Measurements from ENCODE around the gene RNASE8. TPM values are rescaled to one million over a fixed set of nuclear protein-coding genes. Genes with fewer than 3 reads are reported as not detected.

RNASE8 gene
- total and polyA plus RNA-seq, 4 experiments from 2014 or later, result not detected

DNA sequence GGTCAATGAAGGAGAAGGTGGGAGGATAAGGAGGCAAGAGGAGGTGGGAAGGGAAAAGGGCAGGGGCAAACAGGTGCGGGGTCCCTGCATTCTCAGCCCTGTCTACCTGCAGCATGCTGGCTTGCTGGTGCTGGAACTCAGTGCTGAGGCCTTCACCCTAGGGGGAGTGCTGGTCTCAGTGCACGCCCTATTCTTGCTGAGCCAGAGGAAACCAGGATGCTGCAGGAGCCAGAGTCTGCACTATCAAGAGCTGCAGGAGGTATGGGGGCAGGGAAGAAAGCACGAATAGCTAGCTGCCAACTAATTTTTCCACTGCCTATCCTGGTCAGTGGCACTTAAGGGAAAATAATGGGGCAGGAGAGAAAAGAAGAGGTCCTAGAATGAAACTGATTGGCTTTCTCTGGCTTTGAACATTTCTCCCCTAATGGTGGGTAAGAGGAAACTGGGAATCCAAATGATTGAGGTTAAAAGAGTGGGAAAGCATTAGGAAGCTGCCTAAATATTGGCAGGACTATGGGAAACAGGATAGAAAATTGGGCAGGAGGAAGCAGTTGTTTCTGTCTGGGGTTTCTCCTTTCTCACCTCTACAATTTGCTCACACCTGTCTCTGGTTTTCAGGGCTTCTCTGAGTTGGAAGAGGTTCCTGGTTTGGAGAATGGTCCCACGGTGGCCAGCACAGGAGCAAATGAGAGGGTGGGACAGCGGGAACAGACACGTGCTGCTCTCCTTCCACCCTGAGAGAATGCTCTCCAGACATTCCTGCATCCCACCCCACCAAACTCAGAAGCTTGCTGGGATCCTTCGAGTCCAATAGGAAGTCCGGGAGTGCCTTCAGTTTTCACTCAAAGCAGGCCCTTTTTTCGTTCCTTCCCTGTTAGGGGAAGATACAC, 45.1 kb downstream of the RNASE8 start:
- H3K27me3 ChIP-seq (ENCODE audit: insufficient read depth, low read length), result no peaks in the 10 kb centered on the region
- peak overlapping the region; percentile 90 for H3K27ac ChIP-seq (ENCODE audit: low read depth, low read length)
- DNase-seq, result no peak
- H3K4me1 ChIP-seq (ENCODE audit: insufficient read depth, low read length), result peaks cover 32% of the 10 kb centered on the region
- Mint-ChIP-seq H3K4me3 (peak overlapping the region in 7 of 8 donors; percentile 85 to 94 (median 91)), H3K9me3 (no peaks in the 10 kb centered on the region), H3K36me3 (peaks cover 0 to 6% of the 10 kb centered on the region in 2 donors), H3K27ac (peak overlapping the region; percentile 91 to 99 (median 97)), H3K4me1 (peaks cover 16 to 44% (median 25%) of the 10 kb centered on the region in 4 donors), H3K27me3 (no peaks in the 10 kb centered on the region)
- POLR2A ChIA-PET (ENCODE audit: partially characterized antibody), result interaction anchor here (1.1 to 4.8 kb wide), 12 partner anchors 9 to 641 kb away, joined by 3 to 82 read pairs (median 6); partner anchors contain the start of genes ARHGEF40, PIP4P1 and RNASE4
- H3K36me3 ChIP-seq (ENCODE audit: insufficient read depth, low read length), result no peaks in the 10 kb centered on the region
- peak overlapping the region; percentile 96 for H3K4me3 ChIP-seq (ENCODE audit: low read length in 2 of 2)
- CTCF ChIA-PET (ENCODE audit: partially characterized antibody), result interaction anchor here (0.7 to 13.9 kb wide), 12 partner anchors 8 to 408 kb away, joined by 3 to 399 read pairs (median 20); partner anchors contain the start of genes ARHGEF40 and METTL3
- no peaks in the 10 kb centered on the region for H3K9me3 ChIP-seq (ENCODE audit: control insufficient read depth in 1 of 2, low read length in 2 of 2)
- intact Hi-C loops (cut with micrococcal nuclease), result loop anchor here (1.0 to 5.0 kb wide), 3 partner anchors 113 to 760 kb away; partner anchors contain the start of genes METTL17 and PARP2

DNA sequence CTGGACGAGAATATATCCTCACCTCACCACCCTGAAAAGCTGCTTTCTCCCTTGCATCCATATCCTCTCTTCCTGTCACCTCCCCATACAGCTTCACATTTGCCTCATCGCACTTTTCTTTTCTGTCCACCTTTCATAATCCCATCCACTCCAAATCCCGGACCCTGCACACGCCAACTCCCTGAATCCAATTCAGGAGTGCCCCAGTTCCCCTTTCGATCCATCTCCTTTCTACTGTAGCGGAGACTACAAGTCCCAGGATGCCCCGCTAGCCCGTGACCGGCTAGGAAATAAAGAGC, 45.7 kb downstream of the RNASE8 start:
- intact Hi-C loops (cut with micrococcal nuclease), result loop anchor here (1.0 to 5.0 kb wide), 3 partner anchors 114 to 761 kb away; partner anchors contain the start of genes METTL17 and PARP2
- CTCF ChIA-PET (ENCODE audit: partially characterized antibody), result interaction anchor here (0.9 to 13.9 kb wide), 14 partner anchors 9 to 407 kb away, joined by 3 to 399 read pairs (median 12); partner anchors contain the start of genes ARHGEF40 and METTL3

GRCh38 chr14:21103710-21104447, 46.3 kb downstream of the RNASE8 start:
- peaks cover 29% of the 10 kb centered on the region for H3K4me1 ChIP-seq (ENCODE audit: insufficient read depth, low read length)
- peaks cover 0 to 3% of the 10 kb centered on the region in 2 donors for H3K36me3 Mint-ChIP-seq
- H3K36me3 ChIP-seq (ENCODE audit: insufficient read depth, low read length), result no peaks in the 10 kb centered on the region
- peak; percentile 92 to 95 (median 95) for DNase-seq
- peak overlapping the region; percentile 96 for H3K4me3 ChIP-seq (ENCODE audit: low read length in 2 of 2)
- no peaks in the 10 kb centered on the region for H3K9me3 ChIP-seq (ENCODE audit: control insufficient read depth in 1 of 2, low read length in 2 of 2)
- H3K27me3 Mint-ChIP-seq, result no peaks in the 10 kb centered on the region
- H3K27me3 ChIP-seq (ENCODE audit: insufficient read depth, low read length), result no peaks in the 10 kb centered on the region
- H3K4me3 Mint-ChIP-seq, result peak overlapping the region; percentile 85 to 94 (median 90)
- peaks cover 15 to 40% (median 23%) of the 10 kb centered on the region in 4 donors for H3K4me1 Mint-ChIP-seq
- CTCF ChIA-PET (ENCODE audit: partially characterized antibody), result interaction anchor here (1.0 to 13.9 kb wide), 29 partner anchors 9 to 407 kb away, joined by 3 to 399 read pairs (median 6); partner anchors contain the start of genes ARHGEF40, METTL3, NDRG2 and RNASE13
- POLR2A ChIA-PET (ENCODE audit: partially characterized antibody), result interaction anchor here (0.8 to 4.8 kb wide), 21 partner anchors 10 to 643 kb away, joined by 3 to 82 read pairs (median 4); partner anchors contain the start of genes ARHGEF40, METTL3, NDRG2 and PIP4P1
- H3K27ac ChIP-seq (ENCODE audit: low read depth, low read length), result peak overlapping the region; percentile 90
- H3K27ac Mint-ChIP-seq, result peak overlapping the region; percentile 91 to 99 (median 97)
- H3K9me3 Mint-ChIP-seq, result no peaks in the 10 kb centered on the region
- intact Hi-C loops (cut with micrococcal nuclease), result loop anchor here (1.0 to 5.0 kb wide), 7 partner anchors 12 to 761 kb away; partner anchors contain the start of genes METTL17 and PARP2

More for the DNA sequence above, 45.7 kb downstream of the RNASE8 start:
- Histone ChIP-seq H3K4me3 (ENCODE audit: low read length in 2 of 2) (peak overlapping the region; percentile 96), H3K27ac (ENCODE audit: low read depth, low read length) (peak overlapping the region; percentile 90), H3K36me3 (ENCODE audit: insufficient read depth, low read length) (no peaks in the 10 kb centered on the region), H3K9me3 (ENCODE audit: control insufficient read depth in 1 of 2, low read length in 2 of 2) (no peaks in the 10 kb centered on the region), H3K4me1 (ENCODE audit: insufficient read depth, low read length) (peaks cover 32% of the 10 kb centered on the region), H3K27me3 (ENCODE audit: insufficient read depth, low read length) (no peaks in the 10 kb centered on the region)
- Mint-ChIP-seq H3K4me3 (peak overlapping the region; percentile 85 to 94 (median 90)), H3K9me3 (no peaks in the 10 kb centered on the region), H3K27me3 (no peaks in the 10 kb centered on the region), H3K4me1 (peaks cover 16 to 44% (median 25%) of the 10 kb centered on the region in 4 donors), H3K36me3 (peaks cover 0 to 6% of the 10 kb centered on the region in 2 donors), H3K27ac (peak overlapping the region; percentile 91 to 99 (median 97))
- DNase-seq, result no peak
- POLR2A ChIA-PET (ENCODE audit: partially characterized antibody), result interaction anchor here (0.9 to 4.8 kb wide), 15 partner anchors 10 to 642 kb away, joined by 3 to 82 read pairs (median 4); partner anchors contain the start of genes ARHGEF40, METTL3, NDRG2 and PIP4P1

- H3K4me1 Mint-ChIP-seq, result peaks cover 9 to 34% (median 17%) of the 10 kb centered on the region in 4 donors
- peak overlapping the region; percentile 91 to 99 (median 97) for H3K27ac Mint-ChIP-seq
- Histone ChIP-seq H3K36me3 (ENCODE audit: insufficient read depth, low read length) (no peaks in the 10 kb centered on the region), H3K4me3 (ENCODE audit: low read length in 2 of 2) (peak overlapping the region; percentile 96), H3K9me3 (ENCODE audit: control insufficient read depth in 1 of 2, low read length in 2 of 2) (no peaks in the 10 kb centered on the region), H3K27ac (ENCODE audit: low read depth, low read length) (peak overlapping the region; percentile 90), H3K27me3 (ENCODE audit: insufficient read depth, low read length) (no peaks in the 10 kb centered on the region), H3K4me1 (ENCODE audit: insufficient read depth, low read length) (peaks cover 22% of the 10 kb centered on the region)
- ChIA-PET CTCF (ENCODE audit: partially characterized antibody) (interaction anchor here (1.0 to 13.9 kb wide), 30 partner anchors 9 to 333 kb away, joined by 3 to 399 read pairs (median 6); partner anchors contain the start of genes ARHGEF40, NDRG2 and RNASE13), POLR2A (ENCODE audit: partially characterized antibody) (interaction anchor here (0.7 to 4.8 kb wide), 16 partner anchors 11 to 422 kb away, joined by 3 to 82 read pairs (median 4); partner anchors contain the start of genes ARHGEF40, METTL3, NDRG2 and RNASE4)
- H3K9me3 Mint-ChIP-seq, result no peaks in the 10 kb centered on the region
- H3K36me3 Mint-ChIP-seq, result peaks cover 0 to 1% of the 10 kb centered on the region in 2 donors
- intact Hi-C loops (cut with micrococcal nuclease), result loop anchor here (1.0 to 5.0 kb wide), 5 partner anchors 12 to 247 kb away; no protein-coding TSS in a partner anchor
- peak; percentile 62 to 73 (median 66) for DNase-seq
- H3K4me3 Mint-ChIP-seq, result peak overlapping the region; percentile 85 to 94 (median 90)
- no peaks in the 10 kb centered on the region for H3K27me3 Mint-ChIP-seq
These were observed 46.9 kb downstream of the RNASE8 start for GRCh38 chr14:21104448-21105060.

GRCh38 chr14:21105095-21105494, 47.5 kb downstream of the RNASE8 start:
- H3K9me3 Mint-ChIP-seq, result no peaks in the 10 kb centered on the region
- ChIA-PET CTCF (ENCODE audit: partially characterized antibody) (interaction anchor here (1.0 to 13.9 kb wide), 26 partner anchors 8 to 332 kb away, joined by 3 to 399 read pairs (median 8); partner anchors contain the start of genes ARHGEF40, NDRG2 and RNASE13), POLR2A (ENCODE audit: partially characterized antibody) (interaction anchor here (0.7 to 4.8 kb wide), 12 partner anchors 11 to 421 kb away, joined by 3 to 82 read pairs (median 6); partner anchors contain the start of genes ARHGEF40 and RNASE4)
- no peak for DNase-seq
- H3K9me3 ChIP-seq (ENCODE audit: control insufficient read depth in 1 of 2, low read length in 2 of 2), result no peaks in the 10 kb centered on the region
- no peak overlapping the region for H3K4me3 ChIP-seq (ENCODE audit: low read length in 2 of 2)
- H3K27me3 Mint-ChIP-seq, result no peaks in the 10 kb centered on the region
- H3K27ac Mint-ChIP-seq, result peak overlapping the region in 3 of 7 donors; percentile 97 to 99 (median 98)
- H3K36me3 ChIP-seq (ENCODE audit: insufficient read depth, low read length), result no peaks in the 10 kb centered on the region
- intact Hi-C loops (cut with micrococcal nuclease), result no loop called here
- peaks cover 9 to 32% (median 16%) of the 10 kb centered on the region in 4 donors for H3K4me1 Mint-ChIP-seq
- peaks cover 0 to 1% of the 10 kb centered on the region in 2 donors for H3K36me3 Mint-ChIP-seq
- H3K4me3 Mint-ChIP-seq, result peak overlapping the region in 1 of 8 donors; percentile 92
- peak overlapping the region; percentile 90 for H3K27ac ChIP-seq (ENCODE audit: low read depth, low read length)
- H3K27me3 ChIP-seq (ENCODE audit: insufficient read depth, low read length), result no peaks in the 10 kb centered on the region
- peaks cover 21% of the 10 kb centered on the region for H3K4me1 ChIP-seq (ENCODE audit: insufficient read depth, low read length)

GRCh38 chr14:21106176-21106497, 48.5 kb downstream of the RNASE8 start:
- no peak overlapping the region for H3K4me3 ChIP-seq (ENCODE audit: low read length in 2 of 2)
- Mint-ChIP-seq H3K27ac (no peak overlapping the region), H3K36me3 (peaks cover 0 to 1% of the 10 kb centered on the region in 2 donors), H3K27me3 (no peaks in the 10 kb centered on the region), H3K4me3 (peak overlapping the region in 1 of 8 donors; percentile 76), H3K9me3 (no peaks in the 10 kb centered on the region), H3K4me1 (peaks cover 9 to 32% (median 16%) of the 10 kb centered on the region in 4 donors)
- H3K4me1 ChIP-seq (ENCODE audit: insufficient read depth, low read length), result peaks cover 21% of the 10 kb centered on the region
- no peak overlapping the region for H3K27ac ChIP-seq (ENCODE audit: low read depth, low read length)
- CTCF ChIA-PET (ENCODE audit: partially characterized antibody), result interaction anchor here (1.5 to 13.9 kb wide), 7 partner anchors 11 to 91 kb away, joined by 3 to 399 read pairs (median 80); partner anchors contain the start of gene ARHGEF40
- intact Hi-C loops (cut with micrococcal nuclease), result no loop called here
- POLR2A ChIA-PET (ENCODE audit: partially characterized antibody), result interaction anchor here (0.9 to 4.7 kb wide), 2 partner anchors 12 to 38 kb away, joined by 3 to 82 read pairs; no protein-coding TSS in a partner anchor
- no peaks in the 10 kb centered on the region for H3K36me3 ChIP-seq (ENCODE audit: insufficient read depth, low read length)
- no peaks in the 10 kb centered on the region for H3K9me3 ChIP-seq (ENCODE audit: control insufficient read depth in 1 of 2, low read length in 2 of 2)
- H3K27me3 ChIP-seq (ENCODE audit: insufficient read depth, low read length), result no peaks in the 10 kb centered on the region
- DNase-seq, result no peak

Data from CD4-positive, alpha-beta memory T cell (primary cell).